ENCODE measurements around the gene ZNF500. TPM values are rescaled to one million over a fixed set of nuclear protein-coding genes. Genes with fewer than 3 reads are reported as not detected.
A peak's percentile ranks its signal among the peaks of the same experiment; 100 is the strongest.

ZNF500 gene
- total RNA-seq, 2 donors from 2014 or later = 29.2 to 33.8 TPM

DNA sequence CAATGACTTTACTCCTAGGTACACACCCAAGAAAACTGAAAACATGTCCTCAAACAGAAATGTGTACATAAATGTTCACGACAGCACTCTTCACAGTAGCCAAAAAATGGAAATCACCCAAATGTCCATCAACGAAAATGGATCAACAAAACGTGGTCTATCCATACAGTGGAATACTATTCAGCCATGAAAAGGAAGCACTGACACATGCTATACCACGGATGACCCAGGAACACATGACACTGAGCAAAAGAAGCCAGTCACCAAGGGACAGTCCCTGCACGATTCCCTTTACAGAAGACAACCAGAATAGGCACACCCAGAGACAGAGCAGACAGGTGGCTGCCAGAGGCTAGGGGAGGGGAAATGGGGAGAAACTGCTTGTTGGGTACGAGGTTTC lies 11.3 kb downstream of the ZNF500 start:
- H3K4me1 ChIP-seq (replicated peaks) = no peaks in the 10 kb centered on the region
- WGBS = 84% methylated on average over 6 of the region's 6 CpGs
- H3K9me3 ChIP-seq = no peaks in the 10 kb centered on the region
- intact Hi-C loops (cut with DNase I) = no loop called here
- H3K36me3 ChIP-seq = peaks cover 17 to 27% of the 10 kb centered on the region in 2 donors
- H3K4me3 ChIP-seq = no peak overlapping the region
- no peak overlapping the region for H3K27ac ChIP-seq
- no peak for DNase-seq (ENCODE audit: low spot score)
- peak; percentile 28 for TF ChIP-seq POLR2AphosphoS5 (IDR thresholded peaks at IDR 0.05)
- TF ChIP-seq, protein P1, sequence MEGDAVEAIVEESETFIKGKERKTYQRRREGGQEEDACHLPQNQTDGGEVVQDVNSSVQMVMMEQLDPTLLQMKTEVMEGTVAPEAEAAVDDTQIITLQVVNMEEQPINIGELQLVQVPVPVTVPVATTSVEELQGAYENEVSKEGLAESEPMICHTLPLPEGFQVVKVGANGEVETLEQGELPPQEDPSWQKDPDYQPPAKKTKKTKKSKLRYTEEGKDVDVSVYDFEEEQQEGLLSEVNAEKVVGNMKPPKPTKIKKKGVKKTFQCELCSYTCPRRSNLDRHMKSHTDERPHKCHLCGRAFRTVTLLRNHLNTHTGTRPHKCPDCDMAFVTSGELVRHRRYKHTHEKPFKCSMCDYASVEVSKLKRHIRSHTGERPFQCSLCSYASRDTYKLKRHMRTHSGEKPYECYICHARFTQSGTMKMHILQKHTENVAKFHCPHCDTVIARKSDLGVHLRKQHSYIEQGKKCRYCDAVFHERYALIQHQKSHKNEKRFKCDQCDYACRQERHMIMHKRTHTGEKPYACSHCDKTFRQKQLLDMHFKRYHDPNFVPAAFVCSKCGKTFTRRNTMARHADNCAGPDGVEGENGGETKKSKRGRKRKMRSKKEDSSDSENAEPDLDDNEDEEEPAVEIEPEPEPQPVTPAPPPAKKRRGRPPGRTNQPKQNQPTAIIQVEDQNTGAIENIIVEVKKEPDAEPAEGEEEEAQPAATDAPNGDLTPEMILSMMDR (IDR thresholded peaks at IDR 0.05) = no peak
- no peaks in the 10 kb centered on the region for H3K27me3 ChIP-seq (replicated peaks; ENCODE audit: insufficient read depth)

- Histone ChIP-seq H3K4me1 (replicated peaks) (no peaks in the 10 kb centered on the region), H3K9me3 (no peaks in the 10 kb centered on the region), H3K27ac (no peak overlapping the region), H3K36me3 (peaks cover 10 to 20% of the 10 kb centered on the region in 2 donors), H3K27me3 (replicated peaks; ENCODE audit: insufficient read depth) (no peaks in the 10 kb centered on the region), H3K4me3 (no peak overlapping the region)
- DNase-seq (ENCODE audit: low spot score) = no peak
- intact Hi-C loops (cut with DNase I) = no loop called here
- no peak for TF ChIP-seq POLR2A (IDR thresholded peaks at IDR 0.05)
- no peak for TF ChIP-seq POLR2AphosphoS5 (IDR thresholded peaks at IDR 0.05)
- TF ChIP-seq, protein P1 (IDR thresholded peaks at IDR 0.05) = no peak
- WGBS = over 99% methylated on average over 4 of the region's 4 CpGs
These were observed 12.1 kb downstream of the ZNF500 start for GRCh38 chr16:4754865-4755264.

- 89% methylated on average over 11 of the region's 11 CpGs for WGBS
- no peaks in the 10 kb centered on the region for H3K27me3 ChIP-seq (replicated peaks; ENCODE audit: insufficient read depth)
- no peak for DNase-seq (ENCODE audit: low spot score)
- TF ChIP-seq, protein P1 (IDR thresholded peaks at IDR 0.05) = no peak
- TF ChIP-seq POLR2A (IDR thresholded peaks at IDR 0.05) (no peak), POLR2AphosphoS5 (IDR thresholded peaks at IDR 0.05) (no peak)
- no peaks in the 10 kb centered on the region for H3K9me3 ChIP-seq
- no peaks in the 10 kb centered on the region for H3K4me1 ChIP-seq (replicated peaks)
- peaks cover 10 to 20% of the 10 kb centered on the region in 2 donors for H3K36me3 ChIP-seq
- no peak overlapping the region for H3K27ac ChIP-seq
- intact Hi-C loops (cut with DNase I) = no loop called here
- H3K4me3 ChIP-seq = no peak overlapping the region
These were observed 13.7 kb downstream of the ZNF500 start for GRCh38 chr16:4753227-4753626.

- H3K9me3 ChIP-seq = no peaks in the 10 kb centered on the region
- H3K27me3 ChIP-seq (replicated peaks; ENCODE audit: insufficient read depth) = no peaks in the 10 kb centered on the region
- TF ChIP-seq POLR2A (IDR thresholded peaks at IDR 0.05) = no peak
- no peaks in the 10 kb centered on the region for H3K4me1 ChIP-seq (replicated peaks)
- intact Hi-C loops (cut with DNase I) = no loop called here
- H3K27ac ChIP-seq = no peak overlapping the region
- DNase-seq (ENCODE audit: low spot score) = no peak
- 92% methylated on average over 44 of the region's 44 CpGs for WGBS
- peaks cover 10 to 20% of the 10 kb centered on the region in 2 donors for H3K36me3 ChIP-seq
- H3K4me3 ChIP-seq = no peak overlapping the region
These were observed 14.4 kb downstream of the ZNF500 start for GRCh38 chr16:4752351-4753100.

DNA sequence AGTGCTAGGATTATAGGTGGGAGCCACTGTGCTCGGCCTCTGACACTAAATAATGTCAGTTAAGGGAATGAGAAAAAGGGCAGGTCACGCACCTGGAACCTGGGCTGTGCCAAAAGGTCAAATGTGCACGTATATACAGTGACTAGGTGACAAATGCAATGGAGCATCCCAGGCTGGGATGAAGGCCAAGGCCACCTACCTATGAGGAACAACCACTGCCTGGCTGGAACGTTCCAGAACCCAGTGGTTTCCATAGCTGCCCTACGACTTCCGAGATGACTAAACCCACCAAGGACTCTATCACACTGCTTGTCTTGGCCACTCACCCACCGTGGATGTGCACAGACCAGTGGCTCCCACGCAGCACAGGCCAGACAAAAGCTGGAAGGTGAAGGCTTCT lies 16.1 kb downstream of the ZNF500 start:
- TF ChIP-seq, protein P1 (IDR thresholded peaks at IDR 0.05) = no peak
- no peak for TF ChIP-seq POLR2A (IDR thresholded peaks at IDR 0.05)
- TF ChIP-seq POLR2AphosphoS5 (IDR thresholded peaks at IDR 0.05) = no peak
- intact Hi-C loops (cut with DNase I) = no loop called here
- WGBS = 84% methylated on average over 8 of the region's 8 CpGs
- Histone ChIP-seq H3K36me3 (peaks cover 10 to 20% of the 10 kb centered on the region in 2 donors), H3K9me3 (no peaks in the 10 kb centered on the region), H3K4me3 (no peak overlapping the region), H3K27me3 (replicated peaks; ENCODE audit: insufficient read depth) (no peaks in the 10 kb centered on the region), H3K27ac (no peak overlapping the region), H3K4me1 (replicated peaks) (no peaks in the 10 kb centered on the region)
- no peak for DNase-seq (ENCODE audit: low spot score)

Measured in prostate gland (tissue), 2 donors.